ENCODE data around the gene IGSF21. TPM values are rescaled to one million over a fixed set of nuclear protein-coding genes. Genes with fewer than 3 reads are reported as not detected.

The IGSF21 gene
- total and polyA plus RNA-seq, 4 donors, result 0.31 to 1.5 (median 0.88) TPM

DNA sequence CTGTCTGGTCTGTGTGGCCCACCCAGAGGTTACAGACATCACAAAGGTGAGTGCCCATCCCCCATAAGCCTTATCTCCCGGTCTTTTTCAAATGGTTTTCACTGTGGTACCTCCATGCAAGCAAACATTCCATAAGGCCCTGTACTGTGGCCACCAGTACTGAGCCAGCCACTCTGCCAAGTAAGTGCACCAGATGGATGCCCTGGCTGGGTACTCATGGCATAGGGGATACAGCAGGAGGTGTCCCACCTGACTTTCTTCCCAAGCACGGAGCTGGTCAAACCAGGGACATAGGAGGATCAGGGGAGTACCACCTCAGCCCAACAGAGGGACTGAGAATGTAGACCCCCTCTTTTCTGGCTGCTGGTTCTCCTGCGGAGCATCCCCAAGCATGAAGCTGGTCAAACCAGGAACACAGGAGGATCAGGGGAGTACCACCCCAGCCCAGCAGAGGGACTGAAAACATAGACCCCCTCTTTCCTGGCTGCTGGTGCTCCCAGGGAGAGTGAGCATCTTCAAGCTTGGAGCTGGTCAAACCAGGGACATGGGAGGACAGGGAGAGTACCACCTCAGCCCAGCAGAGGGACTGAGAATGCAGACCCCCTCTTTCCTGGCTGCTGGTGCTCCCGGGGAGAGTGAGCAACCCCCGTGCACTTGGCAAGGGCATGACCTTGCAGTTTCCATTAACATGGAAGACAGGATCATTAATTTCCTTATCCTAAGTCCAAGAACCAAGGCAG, 291.4 kb downstream of the IGSF21 start:
- H3K9me3 ChIP-seq (ENCODE audit: control insufficient read depth in 4 of 4, low read length in 3 of 4), result no peaks in the 10 kb centered on the region
- H3K4me1 ChIP-seq (ENCODE audit: control insufficient read depth in 4 of 4, insufficient read depth in 4 of 4, low read length in 3 of 4), result no peaks in the 10 kb centered on the region
- H3K4me3 ChIP-seq (ENCODE audit: low read depth in 1 of 3, low read length in 3 of 3), result no peak overlapping the region
- no peak overlapping the region for H3K27ac ChIP-seq (ENCODE audit: low read depth in 1 of 2, low read length in 2 of 2)
- no peaks in the 10 kb centered on the region for H3K36me3 ChIP-seq (ENCODE audit: control insufficient read depth in 4 of 4, insufficient read depth in 3 of 4, low read depth in 1 of 4, low read length in 3 of 4)
- no peak for DNase-seq (ENCODE audit: low spot score)
- 32% methylated on average over 5 of the region's 5 CpGs for WGBS
- no peak for TF ChIP-seq SP1 (IDR thresholded peaks at IDR 0.05)
- TF ChIP-seq TAF1 (conservative IDR thresholded peaks at IDR 0.05), result no peak
- TF ChIP-seq, protein P1, sequence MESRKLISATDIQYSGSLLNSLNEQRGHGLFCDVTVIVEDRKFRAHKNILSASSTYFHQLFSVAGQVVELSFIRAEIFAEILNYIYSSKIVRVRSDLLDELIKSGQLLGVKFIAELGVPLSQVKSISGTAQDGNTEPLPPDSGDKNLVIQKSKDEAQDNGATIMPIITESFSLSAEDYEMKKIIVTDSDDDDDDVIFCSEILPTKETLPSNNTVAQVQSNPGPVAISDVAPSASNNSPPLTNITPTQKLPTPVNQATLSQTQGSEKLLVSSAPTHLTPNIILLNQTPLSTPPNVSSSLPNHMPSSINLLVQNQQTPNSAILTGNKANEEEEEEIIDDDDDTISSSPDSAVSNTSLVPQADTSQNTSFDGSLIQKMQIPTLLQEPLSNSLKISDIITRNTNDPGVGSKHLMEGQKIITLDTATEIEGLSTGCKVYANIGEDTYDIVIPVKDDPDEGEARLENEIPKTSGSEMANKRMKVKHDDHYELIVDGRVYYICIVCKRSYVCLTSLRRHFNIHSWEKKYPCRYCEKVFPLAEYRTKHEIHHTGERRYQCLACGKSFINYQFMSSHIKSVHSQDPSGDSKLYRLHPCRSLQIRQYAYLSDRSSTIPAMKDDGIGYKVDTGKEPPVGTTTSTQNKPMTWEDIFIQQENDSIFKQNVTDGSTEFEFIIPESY (IDR thresholded peaks at IDR 0.05), result no peak
- TF ChIP-seq NR2F2 (IDR thresholded peaks at IDR 0.05), result no peak
- no peak for TF ChIP-seq YY1 (IDR thresholded peaks at IDR 0.05)
- TF ChIP-seq FOXA1 (IDR thresholded peaks at IDR 0.05), result no peak
- TF ChIP-seq, protein P2, sequence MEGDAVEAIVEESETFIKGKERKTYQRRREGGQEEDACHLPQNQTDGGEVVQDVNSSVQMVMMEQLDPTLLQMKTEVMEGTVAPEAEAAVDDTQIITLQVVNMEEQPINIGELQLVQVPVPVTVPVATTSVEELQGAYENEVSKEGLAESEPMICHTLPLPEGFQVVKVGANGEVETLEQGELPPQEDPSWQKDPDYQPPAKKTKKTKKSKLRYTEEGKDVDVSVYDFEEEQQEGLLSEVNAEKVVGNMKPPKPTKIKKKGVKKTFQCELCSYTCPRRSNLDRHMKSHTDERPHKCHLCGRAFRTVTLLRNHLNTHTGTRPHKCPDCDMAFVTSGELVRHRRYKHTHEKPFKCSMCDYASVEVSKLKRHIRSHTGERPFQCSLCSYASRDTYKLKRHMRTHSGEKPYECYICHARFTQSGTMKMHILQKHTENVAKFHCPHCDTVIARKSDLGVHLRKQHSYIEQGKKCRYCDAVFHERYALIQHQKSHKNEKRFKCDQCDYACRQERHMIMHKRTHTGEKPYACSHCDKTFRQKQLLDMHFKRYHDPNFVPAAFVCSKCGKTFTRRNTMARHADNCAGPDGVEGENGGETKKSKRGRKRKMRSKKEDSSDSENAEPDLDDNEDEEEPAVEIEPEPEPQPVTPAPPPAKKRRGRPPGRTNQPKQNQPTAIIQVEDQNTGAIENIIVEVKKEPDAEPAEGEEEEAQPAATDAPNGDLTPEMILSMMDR (IDR thresholded peaks at IDR 0.05; ENCODE audit: low read depth, low read length, missing input control), result no peak
- TF ChIP-seq GABPA (IDR thresholded peaks at IDR 0.05 in 1 of 2, conservative IDR thresholded peaks at IDR 0.05 in 1 of 2), result no peak
- TF ChIP-seq RXRA (IDR thresholded peaks at IDR 0.05), result no peak
- TF ChIP-seq JUND (IDR thresholded peaks at IDR 0.05), result no peak
- TF ChIP-seq, protein P3, sequence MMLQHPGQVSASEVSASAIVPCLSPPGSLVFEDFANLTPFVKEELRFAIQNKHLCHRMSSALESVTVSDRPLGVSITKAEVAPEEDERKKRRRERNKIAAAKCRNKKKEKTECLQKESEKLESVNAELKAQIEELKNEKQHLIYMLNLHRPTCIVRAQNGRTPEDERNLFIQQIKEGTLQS (IDR thresholded peaks at IDR 0.05), result no peak
- TF ChIP-seq, protein P4, sequence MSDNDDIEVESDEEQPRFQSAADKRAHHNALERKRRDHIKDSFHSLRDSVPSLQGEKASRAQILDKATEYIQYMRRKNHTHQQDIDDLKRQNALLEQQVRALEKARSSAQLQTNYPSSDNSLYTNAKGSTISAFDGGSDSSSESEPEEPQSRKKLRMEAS (IDR thresholded peaks at IDR 0.05), result no peak
- no peak for TF ChIP-seq RAD21 (IDR thresholded peaks at IDR 0.05)
- H3K9ac ChIP-seq (ENCODE audit: low read depth in 1 of 2, low read length in 2 of 2), result no peak overlapping the region
- H3K27me3 ChIP-seq (ENCODE audit: control insufficient read depth in 4 of 4, insufficient read depth in 4 of 4, low read length in 3 of 4), result no peaks in the 10 kb centered on the region

DNA sequence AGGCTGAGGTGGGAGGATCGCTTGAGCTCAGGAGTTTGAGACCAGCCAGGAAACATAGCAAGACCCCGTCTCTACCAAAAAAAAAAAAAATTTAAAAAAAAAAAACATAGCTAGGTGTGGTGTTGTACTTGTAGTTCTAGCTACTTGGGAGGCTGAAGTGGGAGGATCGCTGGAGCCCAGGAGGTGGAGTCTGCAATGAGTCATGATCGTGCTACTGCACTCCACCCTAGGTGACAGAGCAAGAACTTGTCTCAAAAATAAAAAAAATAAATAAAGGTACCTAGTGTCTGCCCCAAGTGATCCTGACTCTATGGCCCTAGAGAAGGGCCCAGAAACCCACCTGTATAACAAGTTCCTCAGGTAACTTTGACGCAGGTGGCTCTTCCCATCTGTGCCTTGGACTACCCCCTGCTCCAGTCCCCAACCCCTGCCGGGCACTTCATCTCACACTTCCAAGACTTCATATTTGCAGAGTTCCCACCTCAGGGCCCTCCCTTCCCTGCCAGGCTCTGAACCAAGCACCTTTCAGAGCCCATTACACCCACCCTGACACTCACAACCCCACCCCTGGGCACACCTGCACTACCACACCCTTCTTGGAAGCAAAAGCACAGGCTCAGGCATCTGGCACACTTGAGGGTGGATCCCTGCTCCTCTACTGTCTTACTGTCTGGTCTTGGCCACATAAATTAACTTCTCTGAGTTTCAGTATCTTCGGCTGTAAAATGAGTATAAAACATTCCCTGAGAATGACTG, 292.9 kb downstream of the IGSF21 start:
- Histone ChIP-seq H3K27me3 (ENCODE audit: control insufficient read depth in 4 of 4, insufficient read depth in 4 of 4, low read length in 3 of 4) (no peaks in the 10 kb centered on the region), H3K27ac (ENCODE audit: low read depth in 1 of 2, low read length in 2 of 2) (no peak overlapping the region), H3K9ac (ENCODE audit: low read depth in 1 of 2, low read length in 2 of 2) (no peak overlapping the region), H3K36me3 (ENCODE audit: control insufficient read depth in 4 of 4, insufficient read depth in 3 of 4, low read depth in 1 of 4, low read length in 3 of 4) (no peaks in the 10 kb centered on the region), H3K9me3 (ENCODE audit: control insufficient read depth in 4 of 4, low read length in 3 of 4) (no peaks in the 10 kb centered on the region), H3K4me1 (ENCODE audit: control insufficient read depth in 4 of 4, insufficient read depth in 4 of 4, low read length in 3 of 4) (no peaks in the 10 kb centered on the region), H3K4me3 (ENCODE audit: low read depth in 1 of 3, low read length in 3 of 3) (no peak overlapping the region)
- 78% methylated on average over 7 of the region's 7 CpGs for WGBS
- TF ChIP-seq HNF4A (conservative IDR thresholded peaks at IDR 0.05) (no peak), GABPA (IDR thresholded peaks at IDR 0.05 in 1 of 2, conservative IDR thresholded peaks at IDR 0.05 in 1 of 2) (no peak), NR2F2 (IDR thresholded peaks at IDR 0.05) (no peak), JUND (IDR thresholded peaks at IDR 0.05) (no peak), RXRA (IDR thresholded peaks at IDR 0.05) (no peak), EGR1 (IDR thresholded peaks at IDR 0.05; ENCODE audit: low read depth in 2 of 2) (no peak), YY1 (IDR thresholded peaks at IDR 0.05) (no peak), HNF4G (IDR thresholded peaks at IDR 0.05) (no peak), RAD21 (IDR thresholded peaks at IDR 0.05) (no peak), SP1 (IDR thresholded peaks at IDR 0.05) (no peak), TAF1 (conservative IDR thresholded peaks at IDR 0.05) (no peak), FOXA1 (IDR thresholded peaks at IDR 0.05) (no peak)
- TF ChIP-seq, protein P1 (IDR thresholded peaks at IDR 0.05), result no peak
- TF ChIP-seq, protein P5, sequence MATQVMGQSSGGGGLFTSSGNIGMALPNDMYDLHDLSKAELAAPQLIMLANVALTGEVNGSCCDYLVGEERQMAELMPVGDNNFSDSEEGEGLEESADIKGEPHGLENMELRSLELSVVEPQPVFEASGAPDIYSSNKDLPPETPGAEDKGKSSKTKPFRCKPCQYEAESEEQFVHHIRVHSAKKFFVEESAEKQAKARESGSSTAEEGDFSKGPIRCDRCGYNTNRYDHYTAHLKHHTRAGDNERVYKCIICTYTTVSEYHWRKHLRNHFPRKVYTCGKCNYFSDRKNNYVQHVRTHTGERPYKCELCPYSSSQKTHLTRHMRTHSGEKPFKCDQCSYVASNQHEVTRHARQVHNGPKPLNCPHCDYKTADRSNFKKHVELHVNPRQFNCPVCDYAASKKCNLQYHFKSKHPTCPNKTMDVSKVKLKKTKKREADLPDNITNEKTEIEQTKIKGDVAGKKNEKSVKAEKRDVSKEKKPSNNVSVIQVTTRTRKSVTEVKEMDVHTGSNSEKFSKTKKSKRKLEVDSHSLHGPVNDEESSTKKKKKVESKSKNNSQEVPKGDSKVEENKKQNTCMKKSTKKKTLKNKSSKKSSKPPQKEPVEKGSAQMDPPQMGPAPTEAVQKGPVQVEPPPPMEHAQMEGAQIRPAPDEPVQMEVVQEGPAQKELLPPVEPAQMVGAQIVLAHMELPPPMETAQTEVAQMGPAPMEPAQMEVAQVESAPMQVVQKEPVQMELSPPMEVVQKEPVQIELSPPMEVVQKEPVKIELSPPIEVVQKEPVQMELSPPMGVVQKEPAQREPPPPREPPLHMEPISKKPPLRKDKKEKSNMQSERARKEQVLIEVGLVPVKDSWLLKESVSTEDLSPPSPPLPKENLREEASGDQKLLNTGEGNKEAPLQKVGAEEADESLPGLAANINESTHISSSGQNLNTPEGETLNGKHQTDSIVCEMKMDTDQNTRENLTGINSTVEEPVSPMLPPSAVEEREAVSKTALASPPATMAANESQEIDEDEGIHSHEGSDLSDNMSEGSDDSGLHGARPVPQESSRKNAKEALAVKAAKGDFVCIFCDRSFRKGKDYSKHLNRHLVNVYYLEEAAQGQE (IDR thresholded peaks at IDR 0.05), result no peak
- TF ChIP-seq, protein P4 (IDR thresholded peaks at IDR 0.05), result no peak
- TF ChIP-seq, protein P3 (IDR thresholded peaks at IDR 0.05), result no peak
- DNase-seq (ENCODE audit: low spot score), result no peak

All from liver (tissue), 9 donors.